Esophagus muscularis mucosa (tissue), 4 donors: ENCODE results near the gene APOE. TPM values are rescaled to one million over a fixed set of nuclear protein-coding genes. Genes with fewer than 3 reads are reported as not detected.

Source experiments
- DNase-seq: peaks from one replicate; pipeline ENCODE4 v3.0.0-alpha.2; 2017; ENCODE audit errors: extremely low spot score
- H3K27ac ChIP-seq, 4 donors: fragments of 200-600 bp; sonication (generic); replicated peaks in 1 of 4; 1 replicate in 3 of 4; 2 replicates in 1 of 4; pipeline ENCODE4 v1.5.1; 2016 to 2019; ENCODE audit warnings: mild to moderate bottlenecking in 1 of 4
- H3K27me3 ChIP-seq, 4 donors: fragments of 200-600 bp; sonication (generic); one replicate each; pipeline versions ENCODE4 v1.5.1 to v1.6.0; 2016 to 2019
- H3K36me3 ChIP-seq, 4 donors: fragments of 200-600 bp; sonication (generic); one replicate each; pipeline ENCODE4 v1.5.1; 2016 to 2019
- H3K4me1 ChIP-seq, 4 donors: fragments of 200-600 bp; sonication (generic); one replicate each; pipeline ENCODE4 v1.5.1; 2016 to 2019
- H3K4me3 ChIP-seq, 4 donors: fragments of 200-600 bp; sonication (generic); 1 replicate in 2 of 4; 2 replicates in 2 of 4; pipeline ENCODE4 v1.5.1; 2016 to 2019; ENCODE audit warnings: mild to moderate bottlenecking in 4 of 4, moderate library complexity in 1 of 4
- H3K9me3 ChIP-seq, 4 donors: fragments of 200-600 bp; sonication (generic); 1 replicate in 3 of 4; 2 replicates in 1 of 4; pipeline ENCODE4 v1.5.1; 2016 to 2019
- CTCF ChIP-seq, 3 experiments: fragments of 200-600 bp in 2 of 3; fragments of 450-650 bp in 1 of 3; sonication (generic) in 2 of 3; IDR thresholded peaks; one replicate each; pipeline ENCODE4 v1.5.1; 2017 to 2019; ENCODE audit warnings: antibody characterized with exemption in 3 of 3, mild to moderate bottlenecking in 2 of 3, moderate library complexity in 1 of 3
- EP300 ChIP-seq: sonication (generic); formaldehyde crosslinking; IDR thresholded peaks from one replicate; pipeline ENCODE4 v1.6.1; 2017; ENCODE audit warnings: antibody characterized with exemption
- POLR2A ChIP-seq: fragments of 450-650 bp; IDR thresholded peaks from one replicate; pipeline ENCODE4 v1.6.1; 2017; ENCODE audit warnings: antibody characterized with exemption, moderate library complexity, mild to moderate bottlenecking, low read depth
- POLR2AphosphoS5 ChIP-seq, 2 donors: sonication (generic); formaldehyde crosslinking; IDR thresholded peaks; one replicate each; pipeline ENCODE4 v1.6.1; 2017; ENCODE audit warnings: antibody characterized with exemption in 2 of 2
- WGBS: methylation state at CpG from one replicate; pipeline ENCODE4 v1.1.5; 2018; 5-methylcytosine and 5-hydroxymethylcytosine counted together
- intact Hi-C: fragments of 100-400 bp; cut with DNase I; formaldehyde crosslinking; loops from one replicate; pipeline ENCODE4 v1.15.1; 2023
- total RNA-seq, 4 donors: library from RNA; depleted of rRNA; stranded (reverse); fragments of >200 nt; gene quantifications; one replicate each; pipeline versions ENCODE4 v1.1.0 to v1.2.1, GENCODE V29; 2016

APOE gene
- total RNA-seq, 4 donors from 2014 or later, result 20.3 to 47.3 (median 37.2) TPM

DNA sequence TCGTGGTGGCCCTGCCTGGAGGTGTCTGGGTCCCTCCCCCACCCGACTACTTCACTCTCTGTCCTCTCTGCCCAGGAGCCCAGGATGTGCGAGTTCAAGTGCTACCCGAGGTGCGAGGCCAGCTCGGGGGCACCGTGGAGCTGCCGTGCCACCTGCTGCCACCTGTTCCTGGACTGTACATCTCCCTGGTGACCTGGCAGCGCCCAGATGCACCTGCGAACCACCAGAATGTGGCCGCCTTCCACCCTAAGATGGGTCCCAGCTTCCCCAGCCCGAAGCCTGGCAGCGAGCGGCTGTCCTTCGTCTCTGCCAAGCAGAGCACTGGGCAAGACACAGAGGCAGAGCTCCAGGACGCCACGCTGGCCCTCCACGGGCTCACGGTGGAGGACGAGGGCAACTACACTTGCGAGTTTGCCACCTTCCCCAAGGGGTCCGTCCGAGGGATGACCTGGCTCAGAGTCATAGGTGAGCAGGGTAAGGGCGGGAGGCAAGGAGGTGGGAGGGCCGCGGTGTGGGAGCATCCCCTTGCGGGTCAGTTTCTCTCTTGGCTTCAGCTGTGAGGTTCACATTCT is 40.3 kb upstream of the APOE start:
- TF ChIP-seq EP300 (no peak), CTCF (IDR thresholded peaks at IDR 0.05) (no peak), POLR2AphosphoS5 (IDR thresholded peaks at IDR 0.05) (no peak), POLR2A (no peak)
- Histone ChIP-seq H3K9me3 (no peaks in the 10 kb centered on the region), H3K36me3 (peaks cover 13 to 49% (median 36%) of the 10 kb centered on the region in 4 donors), H3K27me3 (no peaks in the 10 kb centered on the region), H3K4me1 (peaks cover 0 to 18% (median 10%) of the 10 kb centered on the region in 4 donors), H3K27ac (no peak overlapping the region), H3K4me3 (no peak overlapping the region)
- 90% methylated on average over 20 of the region's 27 CpGs for WGBS
- DNase-seq, result no peak
- intact Hi-C loops, result no loop called here

GRCh38 chr19:44866664-44867063 is 38.9 kb upstream of the APOE start:
- no peaks in the 10 kb centered on the region for H3K27me3 ChIP-seq
- H3K4me1 ChIP-seq, result peaks cover 0 to 27% (median 17%) of the 10 kb centered on the region in 4 donors
- H3K27ac ChIP-seq, result peak overlapping the region in 2 of 4 donors; percentile 1 to 14
- WGBS, result 84% methylated on average over 4 of the region's 4 CpGs
- intact Hi-C loops, result no loop called here
- no peaks in the 10 kb centered on the region for H3K9me3 ChIP-seq
- peaks cover 17 to 56% (median 36%) of the 10 kb centered on the region in 4 donors for H3K36me3 ChIP-seq
- TF ChIP-seq POLR2A (no peak), POLR2AphosphoS5 (IDR thresholded peaks at IDR 0.05) (no peak), EP300 (no peak), CTCF (IDR thresholded peaks at IDR 0.05) (no peak)
- no peak overlapping the region for H3K4me3 ChIP-seq
- DNase-seq, result no peak

DNA sequence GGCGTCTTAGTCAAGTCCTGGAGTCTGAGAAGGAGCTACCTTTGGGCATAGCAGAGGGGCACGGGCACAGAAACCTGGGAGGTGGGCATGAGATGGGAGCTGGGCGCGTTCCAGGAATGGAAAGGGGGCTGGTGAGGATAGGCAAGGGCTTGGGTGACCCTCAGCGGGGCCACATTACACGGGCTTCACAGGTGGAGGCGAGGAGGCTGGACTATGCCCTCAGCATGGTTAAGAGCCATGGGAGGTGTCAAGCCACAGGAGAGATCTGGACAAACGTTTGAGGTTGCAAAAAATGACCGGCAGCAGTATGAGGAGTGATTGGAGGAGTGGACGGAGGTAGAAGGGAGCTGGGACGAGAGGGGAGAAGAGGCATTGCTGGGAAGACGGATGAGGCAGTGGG is 38.0 kb upstream of the APOE start:
- TF ChIP-seq POLR2AphosphoS5 (IDR thresholded peaks at IDR 0.05), result no peak
- TF ChIP-seq EP300, result no peak
- no peak for TF ChIP-seq CTCF (IDR thresholded peaks at IDR 0.05)
- no peak for TF ChIP-seq POLR2A
- Histone ChIP-seq H3K27me3 (no peaks in the 10 kb centered on the region), H3K9me3 (no peaks in the 10 kb centered on the region), H3K27ac (peak overlapping the region in 2 of 4 donors; percentile 16 to 48), H3K4me3 (no peak overlapping the region), H3K4me1 (peaks cover 0 to 27% (median 18%) of the 10 kb centered on the region in 4 donors), H3K36me3 (peaks cover 21 to 65% (median 46%) of the 10 kb centered on the region in 4 donors)
- intact Hi-C loops, result no loop called here
- no peak for DNase-seq
- 87% methylated on average over 12 of the region's 12 CpGs for WGBS

- TF ChIP-seq POLR2AphosphoS5 (IDR thresholded peaks at IDR 0.05) (no peak), EP300 (no peak), POLR2A (no peak), CTCF (IDR thresholded peaks at IDR 0.05) (no peak)
- intact Hi-C loops, result no loop called here
- no peak for DNase-seq
- H3K4me3 ChIP-seq, result no peak overlapping the region
- 68% methylated on average over 13 of the region's 13 CpGs for WGBS
- H3K4me1 ChIP-seq, result peaks cover 0 to 27% (median 18%) of the 10 kb centered on the region in 4 donors
- H3K27me3 ChIP-seq, result no peaks in the 10 kb centered on the region
- H3K27ac ChIP-seq, result peak overlapping the region in 3 of 4 donors; percentile 47 to 68 (median 66)
- H3K9me3 ChIP-seq, result no peaks in the 10 kb centered on the region
- H3K36me3 ChIP-seq, result peaks cover 43 to 85% (median 65%) of the 10 kb centered on the region in 4 donors
Measured at GRCh38 chr19:44869733-44870470, 35.7 kb upstream of the APOE start.
